WTC11 (cell line): ENCODE measurements around the gene ARAP1. TPM values are rescaled to one million over a fixed set of nuclear protein-coding genes. Genes with fewer than 3 reads are reported as not detected.

Experiments used
- ATAC-seq: fragments of 200-7000 bp; cut with Tn5 transposase; 2 replicates; pipeline ENCODE4 v1.10.0; 2021; ENCODE audit warnings: mild to moderate bottlenecking, moderate library complexity
- CTCF ChIA-PET: fragments of 300-600 bp; sonication (Branson Sonifier 250); formaldehyde crosslinking; loops from one replicate; lab custom pipeline; 2021; ENCODE audit warnings: antibody characterized with exemption; lab: Charles Lee
- POLR2A ChIA-PET: fragments of 350-600 bp; sonication (Branson Sonifier 250); formaldehyde crosslinking; loops from one replicate; lab custom pipeline; 2021; ENCODE audit warnings: antibody characterized with exemption; lab: Charles Lee
- DNase-seq: peaks from one replicate; pipeline ENCODE4 v3.0.0; 2021; ENCODE audit warnings: low spot score
- H3K27ac Mint-ChIP-seq: 2 replicates; pipeline ENCODE4 v1.8.0; 2021; ENCODE audit warnings: mixed read lengths
- H3K27me3 Mint-ChIP-seq: 2 replicates; pipeline ENCODE4 v1.8.0; 2021; ENCODE audit warnings: low read depth, mild to moderate bottlenecking, moderate library complexity, mixed read lengths
- H3K36me3 Mint-ChIP-seq: 2 replicates; pipeline ENCODE4 v1.8.0; 2021; ENCODE audit warnings: mixed read lengths
- H3K4me1 Mint-ChIP-seq: 2 replicates; pipeline ENCODE4 v1.8.0; 2022; ENCODE audit warnings: mixed read lengths
- H3K4me3 Mint-ChIP-seq: 2 replicates; pipeline ENCODE4 v1.8.0; 2021; ENCODE audit warnings: mild to moderate bottlenecking, moderate library complexity, mixed read lengths
- H3K9me3 Mint-ChIP-seq: 2 replicates; pipeline ENCODE4 v1.8.0; 2021; ENCODE audit warnings: mixed read lengths
- FOXJ3 ChIP-seq: sonication (generic); formaldehyde crosslinking; IDR thresholded peaks from 2 replicates; pipeline ENCODE4 v1.9.0; 2021; ENCODE audit warnings: missing genetic modification reagents, mild to moderate bottlenecking, borderline replicate concordance
- FOXP1 ChIP-seq: sonication (generic); formaldehyde crosslinking; IDR thresholded peaks from 2 replicates; pipeline ENCODE4 v1.8.0; 2022; ENCODE audit warnings: missing genetic modification reagents, mild to moderate bottlenecking, moderate library complexity, borderline replicate concordance
- GABPB1 ChIP-seq: sonication (generic); formaldehyde crosslinking; IDR thresholded peaks from 2 replicates; pipeline ENCODE4 v1.8.1; 2023; ENCODE audit warnings: mild to moderate bottlenecking, missing genetic modification reagents
- KAT7 ChIP-seq: sonication (generic); formaldehyde crosslinking; IDR thresholded peaks from 2 replicates; pipeline ENCODE4 v1.8.1; 2023; ENCODE audit warnings: missing genetic modification reagents, mild to moderate bottlenecking, borderline replicate concordance
- NFATC4 ChIP-seq: fragments of 250-450 bp; sonication (Bioruptor Pico); IDR thresholded peaks from 2 replicates; pipeline ENCODE4 v1.9.0; 2021; ENCODE audit warnings: mild to moderate bottlenecking
- SP1 ChIP-seq: sonication (generic); formaldehyde crosslinking; conservative IDR thresholded peaks from 2 replicates; pipeline ENCODE4 v1.8.1; 2022; ENCODE audit warnings: missing genetic modification reagents
- TEAD1 ChIP-seq: sonication (generic); formaldehyde crosslinking; IDR thresholded peaks from 2 replicates; pipeline ENCODE4 v1.8.0; 2022; ENCODE audit warnings: mild to moderate bottlenecking, missing genetic modification reagents
- ZNF232 ChIP-seq: sonication (generic); formaldehyde crosslinking; IDR thresholded peaks from 2 replicates; pipeline ENCODE4 v1.8.0; 2022; ENCODE audit warnings: mild to moderate bottlenecking, missing genetic modification reagents
- total RNA-seq: library from RNA; stranded (reverse); gene quantifications from 3 replicates; pipeline ENCODE4 v1.2.3, GENCODE V29; 2021
- TF ChIP-seq, protein P1 (sequence below): sonication (generic); formaldehyde crosslinking; IDR thresholded peaks from 2 replicates; pipeline ENCODE4 v1.8.0; 2023; ENCODE audit warnings: mild to moderate bottlenecking, missing genetic modification reagents
- TF ChIP-seq, protein P2 (sequence below): sonication (generic); formaldehyde crosslinking; IDR thresholded peaks from 2 replicates; pipeline ENCODE4 v1.8.1; 2023; ENCODE audit warnings: mild to moderate bottlenecking, missing genetic modification reagents
- TF ChIP-seq, protein P3 (sequence below): sonication (generic); formaldehyde crosslinking; IDR thresholded peaks from 2 replicates; pipeline ENCODE4 v1.8.1; 2023; ENCODE audit warnings: mild to moderate bottlenecking, missing genetic modification reagents, moderate library complexity
- TF ChIP-seq, protein P4 (sequence below): sonication (generic); formaldehyde crosslinking; IDR thresholded peaks from 2 replicates; pipeline ENCODE4 v1.8.1; 2022; ENCODE audit warnings: mild to moderate bottlenecking, missing genetic modification reagents, moderate library complexity, borderline replicate concordance

The ARAP1 gene
- total RNA-seq, 1 experiment from 2014 or later, result 98.8 TPM

DNA sequence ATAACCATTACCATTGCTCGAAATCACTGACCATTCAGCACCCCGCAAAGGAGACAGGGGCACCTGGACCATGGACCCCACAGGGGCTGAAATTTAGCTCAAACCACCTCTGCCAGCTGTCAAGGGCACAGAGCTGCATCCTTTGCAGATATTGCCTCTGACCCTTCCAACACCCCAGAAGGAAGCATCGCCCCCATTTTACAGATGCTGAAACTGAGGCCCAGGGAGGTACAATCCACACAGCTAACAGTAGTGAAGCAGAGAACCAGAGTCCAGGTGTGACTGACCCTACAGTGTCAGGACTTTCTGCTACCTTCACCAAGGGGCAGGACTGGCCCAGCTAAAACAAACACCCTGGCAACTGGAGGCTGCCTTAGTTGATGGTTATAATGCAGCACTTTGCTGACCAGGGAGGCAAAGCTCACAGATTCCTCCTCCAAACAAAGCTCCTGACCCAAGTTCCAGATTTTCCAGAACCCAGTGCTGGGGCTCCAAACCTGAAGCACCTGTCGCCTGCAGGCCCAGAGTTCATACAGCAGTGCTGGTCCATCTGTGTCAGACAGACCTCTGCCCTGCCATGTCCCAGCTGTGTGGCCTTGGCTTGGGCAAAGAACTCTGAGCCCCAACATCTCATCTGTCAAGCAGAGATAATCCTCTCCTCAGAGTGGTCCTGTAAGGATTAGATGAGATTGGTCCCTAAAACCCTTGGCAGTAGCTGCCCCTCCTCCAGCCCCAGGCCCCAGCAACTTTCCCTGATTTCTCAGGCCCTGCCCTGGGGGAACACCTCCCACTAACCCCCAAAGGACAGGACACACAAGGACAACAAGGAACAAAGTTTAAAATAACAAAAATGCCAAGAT, 15.2 kb upstream of the ARAP1 start:
- ChIA-PET CTCF (interaction anchor here (1.1 to 2.2 kb wide), 4 partner anchors 27 to 177 kb away, joined by 4 to 16 read pairs (median 7); partner anchors contain the start of gene STARD10), POLR2A (no interaction called here)
- Mint-ChIP-seq H3K27ac (no peak overlapping the region), H3K4me3 (no peak overlapping the region), H3K36me3 (no peaks in the 10 kb centered on the region), H3K27me3 (no peaks in the 10 kb centered on the region), H3K4me1 (peaks cover 33% of the 10 kb centered on the region), H3K9me3 (no peaks in the 10 kb centered on the region)
- TF ChIP-seq, protein P1, sequence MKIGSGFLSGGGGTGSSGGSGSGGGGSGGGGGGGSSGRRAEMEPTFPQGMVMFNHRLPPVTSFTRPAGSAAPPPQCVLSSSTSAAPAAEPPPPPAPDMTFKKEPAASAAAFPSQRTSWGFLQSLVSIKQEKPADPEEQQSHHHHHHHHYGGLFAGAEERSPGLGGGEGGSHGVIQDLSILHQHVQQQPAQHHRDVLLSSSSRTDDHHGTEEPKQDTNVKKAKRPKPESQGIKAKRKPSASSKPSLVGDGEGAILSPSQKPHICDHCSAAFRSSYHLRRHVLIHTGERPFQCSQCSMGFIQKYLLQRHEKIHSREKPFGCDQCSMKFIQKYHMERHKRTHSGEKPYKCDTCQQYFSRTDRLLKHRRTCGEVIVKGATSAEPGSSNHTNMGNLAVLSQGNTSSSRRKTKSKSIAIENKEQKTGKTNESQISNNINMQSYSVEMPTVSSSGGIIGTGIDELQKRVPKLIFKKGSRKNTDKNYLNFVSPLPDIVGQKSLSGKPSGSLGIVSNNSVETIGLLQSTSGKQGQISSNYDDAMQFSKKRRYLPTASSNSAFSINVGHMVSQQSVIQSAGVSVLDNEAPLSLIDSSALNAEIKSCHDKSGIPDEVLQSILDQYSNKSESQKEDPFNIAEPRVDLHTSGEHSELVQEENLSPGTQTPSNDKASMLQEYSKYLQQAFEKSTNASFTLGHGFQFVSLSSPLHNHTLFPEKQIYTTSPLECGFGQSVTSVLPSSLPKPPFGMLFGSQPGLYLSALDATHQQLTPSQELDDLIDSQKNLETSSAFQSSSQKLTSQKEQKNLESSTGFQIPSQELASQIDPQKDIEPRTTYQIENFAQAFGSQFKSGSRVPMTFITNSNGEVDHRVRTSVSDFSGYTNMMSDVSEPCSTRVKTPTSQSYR, result no peak
- ATAC-seq, result no peak
- DNase-seq, result no peak

DNA sequence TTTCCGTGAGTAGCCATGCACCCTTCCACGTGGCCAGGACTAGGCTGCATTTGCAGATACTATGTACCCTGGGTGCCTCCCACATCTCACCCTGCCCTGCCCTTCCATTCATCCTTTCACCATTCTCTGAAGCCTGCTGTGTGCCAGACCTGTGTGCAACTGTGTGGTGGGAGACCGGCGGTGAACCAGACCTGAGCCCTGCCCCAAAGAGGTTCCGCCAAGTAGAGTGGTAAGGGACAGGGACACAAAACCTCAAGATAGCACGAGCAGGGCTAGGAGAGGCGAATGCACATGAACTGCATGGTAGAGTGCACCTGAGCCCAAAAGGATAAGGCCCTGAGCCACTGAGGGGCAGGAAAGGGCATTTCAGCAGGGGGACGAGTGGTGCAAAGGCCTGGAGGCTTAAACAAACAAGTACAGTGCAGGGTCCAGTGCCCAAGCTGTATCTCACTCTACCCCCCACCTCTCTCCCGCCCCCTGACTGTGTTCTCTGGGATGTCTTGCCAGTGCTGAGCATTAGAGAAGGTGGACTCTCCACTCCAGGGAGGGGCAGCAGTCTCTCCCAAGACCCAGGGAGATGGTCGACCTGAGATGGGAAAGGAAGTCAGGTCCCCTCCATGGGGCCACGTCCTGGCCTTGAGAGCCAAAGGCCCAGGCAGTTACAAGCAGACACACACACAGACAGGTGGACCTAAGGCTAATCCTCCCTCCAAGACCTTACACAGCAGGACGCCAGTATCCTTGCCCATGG, 14.1 kb upstream of the ARAP1 start:
- peak; percentile 34; the same call in 1 of the 2 replicates for TF ChIP-seq GABPB1 (CRISPR knock-in tag)
- no peak for TF ChIP-seq TEAD1
- Mint-ChIP-seq H3K27me3 (no peaks in the 10 kb centered on the region), H3K27ac (0 out of 2 replicates have a peak overlapping the region, but pooled peaks have one; percentile 48), H3K4me3 (no peak overlapping the region), H3K36me3 (no peaks in the 10 kb centered on the region), H3K4me1 (peaks cover 33% of the 10 kb centered on the region), H3K9me3 (no peaks in the 10 kb centered on the region)
- DNase-seq (no peak), ATAC-seq (no peak)
- CTCF ChIA-PET, result interaction anchor here (0.9 to 3.1 kb wide), 5 partner anchors 21 to 82 kb away, joined by 3 to 31 read pairs (median 7); partner anchors contain the start of gene STARD10
- POLR2A ChIA-PET, result no interaction called here

DNA sequence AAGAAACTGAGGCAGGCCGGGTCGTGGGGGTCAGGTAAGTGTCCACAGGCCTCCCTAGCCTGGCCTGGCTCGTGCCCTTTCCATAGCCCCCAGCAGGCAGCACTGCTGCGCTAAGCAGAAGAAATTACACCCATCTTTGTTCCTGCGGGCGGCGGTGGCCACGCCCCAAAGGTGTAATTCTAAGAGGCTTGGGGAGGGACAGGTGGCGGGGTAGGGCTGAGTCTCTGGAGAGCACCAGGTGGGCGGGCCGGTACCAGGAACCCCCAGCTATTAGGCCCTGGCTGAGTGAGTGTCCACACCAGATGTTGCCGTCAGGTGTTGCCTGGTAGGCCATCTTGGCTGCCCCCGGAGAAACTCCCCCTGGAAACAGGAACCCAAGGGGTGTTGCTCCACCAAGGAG, 12.3 kb upstream of the ARAP1 start:
- POLR2A ChIA-PET, result no interaction called here
- Mint-ChIP-seq H3K4me3 (no peak overlapping the region), H3K9me3 (no peaks in the 10 kb centered on the region), H3K27me3 (no peaks in the 10 kb centered on the region; the same call in 1 of the 2 replicates), H3K27ac (peak overlapping the region; percentile 93), H3K36me3 (no peaks in the 10 kb centered on the region), H3K4me1 (peaks cover 33% of the 10 kb centered on the region)
- ATAC-seq, result peak; percentile 97
- DNase-seq, result peak; percentile 88
- CTCF ChIA-PET, result interaction anchor here (0.6 to 3.1 kb wide), 10 partner anchors 12 to 81 kb away, joined by 3 to 31 read pairs (median 6); partner anchors contain the start of gene STARD10
- TF ChIP-seq KAT7 (CRISPR knock-in tag) (no peak), ZNF232 (CRISPR knock-in tag) (no peak), FOXJ3 (CRISPR knock-in tag) (no peak), FOXP1 (0 out of 2 replicates have a peak, but pooled peaks have one; percentile 42), NFATC4 (no peak), SP1 (CRISPR knock-in tag) (peak; percentile 76)
- TF ChIP-seq, protein P2, sequence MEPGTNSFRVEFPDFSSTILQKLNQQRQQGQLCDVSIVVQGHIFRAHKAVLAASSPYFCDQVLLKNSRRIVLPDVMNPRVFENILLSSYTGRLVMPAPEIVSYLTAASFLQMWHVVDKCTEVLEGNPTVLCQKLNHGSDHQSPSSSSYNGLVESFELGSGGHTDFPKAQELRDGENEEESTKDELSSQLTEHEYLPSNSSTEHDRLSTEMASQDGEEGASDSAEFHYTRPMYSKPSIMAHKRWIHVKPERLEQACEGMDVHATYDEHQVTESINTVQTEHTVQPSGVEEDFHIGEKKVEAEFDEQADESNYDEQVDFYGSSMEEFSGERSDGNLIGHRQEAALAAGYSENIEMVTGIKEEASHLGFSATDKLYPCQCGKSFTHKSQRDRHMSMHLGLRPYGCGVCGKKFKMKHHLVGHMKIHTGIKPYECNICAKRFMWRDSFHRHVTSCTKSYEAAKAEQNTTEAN, result no peak
- TF ChIP-seq, protein P3, sequence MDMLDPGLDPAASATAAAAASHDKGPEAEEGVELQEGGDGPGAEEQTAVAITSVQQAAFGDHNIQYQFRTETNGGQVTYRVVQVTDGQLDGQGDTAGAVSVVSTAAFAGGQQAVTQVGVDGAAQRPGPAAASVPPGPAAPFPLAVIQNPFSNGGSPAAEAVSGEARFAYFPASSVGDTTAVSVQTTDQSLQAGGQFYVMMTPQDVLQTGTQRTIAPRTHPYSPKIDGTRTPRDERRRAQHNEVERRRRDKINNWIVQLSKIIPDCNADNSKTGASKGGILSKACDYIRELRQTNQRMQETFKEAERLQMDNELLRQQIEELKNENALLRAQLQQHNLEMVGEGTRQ, result peak; percentile 46; the same call in 1 of the 2 replicates
- TF ChIP-seq, protein P4, sequence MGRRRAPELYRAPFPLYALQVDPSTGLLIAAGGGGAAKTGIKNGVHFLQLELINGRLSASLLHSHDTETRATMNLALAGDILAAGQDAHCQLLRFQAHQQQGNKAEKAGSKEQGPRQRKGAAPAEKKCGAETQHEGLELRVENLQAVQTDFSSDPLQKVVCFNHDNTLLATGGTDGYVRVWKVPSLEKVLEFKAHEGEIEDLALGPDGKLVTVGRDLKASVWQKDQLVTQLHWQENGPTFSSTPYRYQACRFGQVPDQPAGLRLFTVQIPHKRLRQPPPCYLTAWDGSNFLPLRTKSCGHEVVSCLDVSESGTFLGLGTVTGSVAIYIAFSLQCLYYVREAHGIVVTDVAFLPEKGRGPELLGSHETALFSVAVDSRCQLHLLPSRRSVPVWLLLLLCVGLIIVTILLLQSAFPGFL (CRISPR knock-in tag), result no peak
